A549 (cell line): ENCODE results near the gene ZNF672. TPM values are rescaled to one million over a fixed set of nuclear protein-coding genes. Genes with fewer than 3 reads are reported as not detected.

ENCODE experiments used
- ATAC-seq, 2 experiments: fragments of 200-7000 bp in 1 of 2; fragments of >200 bp in 1 of 2; cut with Nextera tagmentation in 1 of 2; cut with Tn5 transposase in 1 of 2; 3 replicates each; pipeline versions ENCODE4 v1.8.0 to v1.9.1; 2018 to 2020; ENCODE audit warnings: mild to moderate bottlenecking in 1 of 2, moderate library complexity in 1 of 2
- CTCF ChIA-PET: fragments of 300-600 bp; sonication (Branson Sonifier 250); formaldehyde crosslinking; extraction: SDS; loops from one replicate; lab custom pipeline; 2021; ENCODE audit warnings: antibody characterized with exemption, inconsistent platforms; lab: Yijun Ruan, JAX
- POLR2A ChIA-PET: fragments of 350-600 bp; formaldehyde crosslinking; extraction: SDS; loops from one replicate; lab custom pipeline; 2021; ENCODE audit warnings: antibody characterized with exemption, inconsistent platforms; lab: Yijun Ruan, JAX
- DNase-seq, 2 experiments: peaks; one replicate each; pipeline versions ENCODE4 v3.0.0 to v3.0.0-alpha.2; 2011 to 2016; ENCODE audit warnings: low read depth in 1 of 2, low spot score in 1 of 2
- FAIRE-seq: peaks from 2 replicates; lab custom pipeline; 2011; peaks lifted over from hg19 to GRCh38; lab: Jason Lieb, UNC
- H3K27ac ChIP-seq, 2 experiments: fragments of >200 bp; sonication (Bioruptor Twin); formaldehyde crosslinking; 3 replicates each; pipeline ENCODE4 v1.5.1; 2016 to 2017
- H3K4me1 ChIP-seq: fragments of >200 bp; sonication (Bioruptor Twin); formaldehyde crosslinking; 3 replicates; pipeline ENCODE4 v1.6.1; 2016
- H3K4me2 ChIP-seq: fragments of >200 bp; sonication (Bioruptor Twin); formaldehyde crosslinking; 3 replicates; pipeline ENCODE4 v1.6.1; 2016
- H3K4me3 ChIP-seq: fragments of >200 bp; sonication (Bioruptor Twin); formaldehyde crosslinking; 3 replicates; pipeline ENCODE4 v1.5.1; 2016
- H3K9me3 ChIP-seq: fragments of >200 bp; sonication (Bioruptor Twin); formaldehyde crosslinking; 3 replicates; pipeline ENCODE4 v1.6.1; 2016
- ATOH8 ChIP-seq: fragments of 250-450 bp; sonication (Bioruptor Pico); IDR thresholded peaks from 2 replicates; pipeline ENCODE4 v1.5.0; 2020; ENCODE audit warnings: low read depth, mild to moderate bottlenecking, moderate library complexity
- BCL3 ChIP-seq: fragments of >200 bp; sonication (Bioruptor Twin); formaldehyde crosslinking; IDR thresholded peaks from 3 replicates; pipeline ENCODE4 v1.6.1; 2016
- CTCF ChIP-seq: fragments of >200 bp; sonication (Bioruptor Twin); formaldehyde crosslinking; IDR thresholded peaks from 3 replicates; pipeline ENCODE4 v1.5.1; 2016
- FOSB ChIP-seq: fragments of 250-450 bp; sonication (Bioruptor Pico); IDR thresholded peaks from 2 replicates; pipeline ENCODE4 v1.5.0; 2020; ENCODE audit warnings: mild to moderate bottlenecking, moderate library complexity
- FOSL2 ChIP-seq, 2 experiments: fragments of 450-650 bp in 1 of 2; fragments of >200 bp in 1 of 2; sonication (Bioruptor Twin) in 1 of 2; formaldehyde crosslinking; IDR thresholded peaks; 2 replicates each; pipeline versions ENCODE4 v1.5.0 to v1.6.1; 2016 to 2020; ENCODE audit warnings: mild to moderate bottlenecking in 1 of 2, moderate library complexity in 1 of 2
- GATA3 ChIP-seq: IDR thresholded peaks from 2 replicates; pipeline ENCODE4 v1.6.1; 2012; ENCODE audit warnings: borderline replicate concordance
- HOXA7 ChIP-seq: fragments of 250-450 bp; sonication (Bioruptor Pico); IDR thresholded peaks from 2 replicates; pipeline ENCODE4 v1.5.0; 2020; ENCODE audit warnings: mild to moderate bottlenecking, moderate library complexity
- HOXB5 ChIP-seq: fragments of 250-450 bp; sonication (Bioruptor Pico); IDR thresholded peaks from 2 replicates; pipeline ENCODE4 v1.5.0; 2020; ENCODE audit warnings: mild to moderate bottlenecking, moderate library complexity
- JUN ChIP-seq, 2 experiments: fragments of >200 bp; sonication (Bioruptor Twin); formaldehyde crosslinking; IDR thresholded peaks; 2 replicates in 1 of 2; 3 replicates in 1 of 2; pipeline ENCODE4 v1.6.1; 2016 to 2017
- KDM5A ChIP-seq: fragments of 200-600 bp; sonication (generic); IDR thresholded peaks from 2 replicates; pipeline ENCODE4 v1.6.1; 2016; ENCODE audit warnings: antibody characterized with exemption, mild to moderate bottlenecking
- MAX ChIP-seq: IDR thresholded peaks from 2 replicates; pipeline ENCODE4 v1.6.1; 2012
- NFE2L2 ChIP-seq: fragments of 150-350 bp; conservative IDR thresholded peaks from 2 replicates; pipeline ENCODE4 v1.6.1; 2014; ENCODE audit warnings: low read length
- PHF8 ChIP-seq: fragments of 200-600 bp; sonication (generic); IDR thresholded peaks from 2 replicates; pipeline ENCODE4 v1.6.1; 2016; ENCODE audit warnings: low read depth, mild to moderate bottlenecking, antibody characterized with exemption, moderate library complexity, borderline replicate concordance
- TP53 ChIP-seq: fragments of 250-450 bp; sonication (Bioruptor Pico); IDR thresholded peaks from 2 replicates; pipeline ENCODE4 v1.5.0; 2021; ENCODE audit warnings: mild to moderate bottlenecking, moderate library complexity
- ZFP36 ChIP-seq: fragments of 450-650 bp; IDR thresholded peaks from 2 replicates; pipeline ENCODE4 v1.6.1; 2014; ENCODE audit warnings: borderline replicate concordance; ENCODE audit not compliant: partially characterized antibody
- ZSCAN20 ChIP-seq: fragments of 250-450 bp; sonication (Bioruptor Pico); IDR thresholded peaks from 2 replicates; pipeline ENCODE4 v1.8.0; 2022; ENCODE audit warnings: mild to moderate bottlenecking, moderate library complexity
- WGBS: methylation state at CpG from one replicate; pipeline ENCODE4 v1.1.6; 2017; ENCODE audit errors: missing lambda C conversion rate; 5-methylcytosine and 5-hydroxymethylcytosine counted together
- polyA plus RNA-seq, 4 experiments: library from polyadenylated mRNA; depleted of rRNA in 3 of 4; stranded (reverse); fragments of >200 nt; fragmentation: RNase III in 1 of 4; extraction: RNeasy Plus Mini Kit Qiagen cat#74134 plus additional on column Dnase treatment in 1 of 4; gene quantifications; 2 replicates in 3 of 4; 3 replicates in 1 of 4; pipeline ENCODE4 v1.2.3, GENCODE V29; 2011 to 2017

Gene ZNF672
- polyA plus RNA-seq, 2 of the 4 experiments (the other 2 are of a cell fraction) = 18.9 to 20.6 TPM

GRCh38 chr1:248804771-248805681 is 33.0 kb upstream of the ZNF672 start:
- no peaks in the 10 kb centered on the region for H3K4me1 ChIP-seq
- ATAC-seq = peak in 1 of 2 experiments; percentile 9; a peak in 2 of 6 replicates
- no peaks in the 10 kb centered on the region for H3K9me3 ChIP-seq
- no peak overlapping the region for H3K27ac ChIP-seq
- TF ChIP-seq HOXA7 (CRISPR knock-in tag) (no peak), ATOH8 (CRISPR knock-in tag) (no peak), ZSCAN20 (CRISPR knock-in tag) (no peak), GATA3 (no peak), CTCF (no peak), ZFP36 (no peak)
- ChIA-PET POLR2A (interaction anchor here (1.6 kb wide), 1 partner anchor 33 kb away, joined by 3 read pairs; the partner anchor contains the start of gene ZNF672), CTCF (interaction anchor here (1.1 to 2.4 kb wide), 4 partner anchors 16 to 186 kb away, joined by 3 to 12 read pairs (median 6); no protein-coding TSS in a partner anchor)
- no peak overlapping the region for H3K4me2 ChIP-seq
- WGBS = 55% methylated on average over 10 of the region's 10 CpGs
- DNase-seq = no peak
- no peak overlapping the region for H3K4me3 ChIP-seq
- no peak for FAIRE-seq

- ChIA-PET POLR2A (interaction anchor here (1.6 kb wide), 1 partner anchor 32 kb away, joined by 3 read pairs; the partner anchor contains the start of gene ZNF672), CTCF (interaction anchor here (1.6 to 2.4 kb wide), 4 partner anchors 9 to 184 kb away, joined by 5 to 12 read pairs (median 6); partner anchors contain the start of gene SH3BP5L)
- H3K4me1 ChIP-seq = peaks cover 4% of the 10 kb centered on the region; the same call in 1 of the 3 replicates
- no peak overlapping the region for H3K4me3 ChIP-seq
- ATAC-seq (no peak), FAIRE-seq (no peak), DNase-seq (no peak)
- no peaks in the 10 kb centered on the region for H3K9me3 ChIP-seq
- TF ChIP-seq JUN (IDR thresholded peaks at IDR 0.05) = no peak
- TF ChIP-seq FOSB (CRISPR knock-in tag) = no peak
- no peak for TF ChIP-seq FOSL2 (IDR thresholded peaks at IDR 0.05)
- TF ChIP-seq FOSL2 (CRISPR knock-in tag; IDR thresholded peaks at IDR 0.05) = no peak
- no peak for TF ChIP-seq PHF8
- TF ChIP-seq BCL3 = no peak
- TF ChIP-seq NFE2L2 = no peak
- no peak for TF ChIP-seq MAX
- TF ChIP-seq KDM5A = no peak
- TF ChIP-seq ATOH8 (CRISPR knock-in tag) = no peak
- TF ChIP-seq TP53 (CRISPR knock-in tag) = no peak
- TF ChIP-seq HOXB5 (CRISPR knock-in tag) = no peak
- H3K27ac ChIP-seq = no peak overlapping the region
- no peak overlapping the region for H3K4me2 ChIP-seq
- WGBS = 92% methylated on average over 1 of the region's 1 CpG
Observed at GRCh38 chr1:248805876-248806275, 32.1 kb upstream of the ZNF672 start.
